CD4-positive, alpha-beta T cell treated with Interferon gamma for 1 hour (primary cell): ENCODE data around the gene AHDC1.
"Not testable (repeated sequence)": the region's sequence is repeated elsewhere in the genome, so short reads cannot be mapped to it uniquely, and the experiment has no call there.

Experiments used
- DNase-seq: peaks from one replicate; pipeline ENCODE4 v3.0.0-alpha.2; 2020

The AHDC1 gene

DNA sequence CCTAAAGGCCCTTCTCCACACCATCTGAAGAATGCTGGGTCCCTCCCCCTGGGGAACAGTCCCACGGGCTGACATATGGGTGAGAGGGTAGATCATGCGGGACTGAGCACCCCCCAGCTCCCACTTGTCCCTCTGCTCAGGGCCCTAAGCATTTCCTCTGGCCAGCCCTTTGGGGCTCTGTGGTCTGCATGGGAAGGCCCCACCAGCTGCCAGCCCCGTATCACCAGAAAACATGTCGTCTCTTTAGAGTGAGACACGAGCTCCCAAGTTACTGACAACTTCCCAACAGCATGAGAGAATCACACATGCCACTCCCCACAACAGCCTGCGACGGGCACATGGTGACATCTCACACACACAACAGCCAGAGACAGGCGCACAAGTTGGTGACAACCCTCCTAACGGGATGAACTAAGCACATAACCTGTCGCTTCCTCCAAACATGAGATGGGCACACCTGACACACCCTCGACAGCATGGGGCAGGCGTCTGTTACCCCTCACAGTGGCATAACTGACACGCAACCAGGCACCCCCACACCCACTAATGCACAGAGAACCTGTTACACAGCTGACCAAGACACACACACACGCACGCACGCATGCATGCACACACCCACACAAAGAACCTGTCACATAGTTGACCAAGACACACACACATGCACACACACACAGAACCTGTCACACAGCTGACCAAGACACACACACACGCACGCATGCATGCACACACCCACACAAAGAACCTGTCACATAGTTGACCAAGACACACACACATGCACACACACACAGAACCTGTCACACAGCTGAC is 41.2 kb downstream of the AHDC1 start:
- DNase-seq: no peak

DNA sequence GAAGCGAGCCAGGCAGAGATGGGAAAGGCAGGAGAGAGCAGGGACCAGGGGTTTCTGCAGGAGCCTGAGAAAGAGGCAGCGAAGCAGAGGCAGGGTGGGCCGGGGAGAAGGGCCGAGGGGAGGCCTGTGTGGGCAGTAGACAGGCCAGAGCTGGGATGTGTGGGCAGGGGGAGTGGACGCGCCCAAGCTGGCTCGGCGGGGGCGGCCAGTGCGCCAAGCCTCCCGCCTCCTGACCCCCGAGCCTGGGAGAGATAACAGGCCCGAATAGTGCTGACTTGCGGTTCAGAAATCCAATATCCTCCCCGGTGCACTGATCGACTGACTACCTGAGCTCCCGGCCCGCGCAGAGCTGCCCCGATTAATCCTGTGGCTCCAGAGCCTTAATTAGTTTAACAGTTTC is 41.9 kb downstream of the AHDC1 start:
- DNase-seq: no peak

DNA sequence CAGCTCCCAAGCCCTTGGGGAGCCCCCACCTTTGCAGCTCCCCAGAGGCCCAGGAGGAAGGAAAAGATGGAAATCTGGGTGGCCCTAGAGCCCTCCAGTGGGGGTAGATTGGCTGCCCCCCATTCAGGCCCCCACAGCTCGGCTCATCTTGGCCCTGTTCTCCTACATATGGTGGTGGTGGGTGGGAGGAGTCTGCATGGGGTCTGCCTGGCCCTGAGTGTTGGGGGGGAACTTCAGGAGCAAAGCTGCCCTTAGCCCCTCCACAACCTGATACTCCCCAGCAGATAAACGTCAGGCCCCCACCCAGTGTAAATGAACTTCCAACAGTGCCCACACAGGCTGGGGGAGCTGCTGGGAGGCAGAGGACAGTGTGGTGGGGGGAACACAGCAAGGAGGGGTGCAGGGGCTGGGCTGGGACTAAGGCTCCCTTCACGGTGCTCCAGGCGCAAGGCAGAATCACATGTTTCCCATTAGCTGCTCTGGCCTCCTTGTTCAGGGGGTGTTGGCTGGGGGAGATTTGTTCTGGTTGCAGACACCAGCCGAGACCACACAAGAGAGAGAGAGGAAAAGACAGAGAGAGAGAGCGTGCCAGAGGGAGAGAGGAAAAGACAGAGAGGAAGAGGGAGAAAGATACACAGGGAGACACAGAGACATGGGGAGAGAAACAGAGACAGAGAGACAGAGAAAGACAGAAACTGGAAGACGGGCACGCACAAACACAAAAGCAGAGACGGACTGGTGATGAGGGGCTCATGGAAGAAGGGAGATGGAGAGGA is 42.6 kb downstream of the AHDC1 start:
- DNase-seq: no peak

DNA sequence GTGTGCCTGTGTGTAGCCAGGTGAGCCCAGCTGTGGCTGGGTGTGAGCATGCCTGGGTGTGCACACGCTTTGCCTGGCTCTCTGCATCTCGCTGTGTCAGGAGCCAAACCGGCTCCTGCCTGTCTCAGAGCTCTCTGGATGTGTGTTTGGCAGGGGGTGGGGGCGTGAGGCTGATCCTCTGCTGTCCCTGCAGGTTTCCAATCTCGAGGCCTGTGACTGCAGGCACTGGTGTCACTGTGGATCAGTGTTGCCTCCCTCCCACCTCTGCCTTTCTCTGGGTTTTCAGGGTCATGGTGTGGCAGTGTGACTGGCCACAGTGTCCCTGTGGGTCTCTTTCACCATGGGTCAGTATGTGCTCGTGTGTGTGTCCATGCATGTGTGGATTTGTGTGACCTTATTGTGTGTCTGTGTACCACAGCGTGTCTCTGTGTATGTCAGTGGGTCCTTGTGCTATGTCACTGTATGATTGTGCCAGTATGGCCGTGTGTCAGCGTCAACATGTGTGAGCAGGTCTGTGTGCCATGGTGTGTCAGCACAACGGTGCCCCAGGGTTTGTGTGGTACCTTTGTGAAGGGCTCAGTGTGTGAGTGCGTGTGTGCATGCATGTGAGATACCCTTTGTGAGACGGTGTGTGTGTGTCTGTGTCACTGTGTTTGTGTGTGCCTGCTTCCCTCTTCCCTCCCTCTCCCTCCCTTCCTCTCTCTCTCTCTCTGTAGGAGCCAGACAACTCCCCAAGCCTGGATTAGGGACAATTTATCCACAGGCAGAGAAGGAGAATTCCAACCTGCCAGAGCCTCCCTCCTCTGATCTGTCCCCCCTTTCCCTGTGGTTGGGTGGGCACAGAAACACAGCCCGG is 43.4 kb downstream of the AHDC1 start:
- no peak for DNase-seq

DNA sequence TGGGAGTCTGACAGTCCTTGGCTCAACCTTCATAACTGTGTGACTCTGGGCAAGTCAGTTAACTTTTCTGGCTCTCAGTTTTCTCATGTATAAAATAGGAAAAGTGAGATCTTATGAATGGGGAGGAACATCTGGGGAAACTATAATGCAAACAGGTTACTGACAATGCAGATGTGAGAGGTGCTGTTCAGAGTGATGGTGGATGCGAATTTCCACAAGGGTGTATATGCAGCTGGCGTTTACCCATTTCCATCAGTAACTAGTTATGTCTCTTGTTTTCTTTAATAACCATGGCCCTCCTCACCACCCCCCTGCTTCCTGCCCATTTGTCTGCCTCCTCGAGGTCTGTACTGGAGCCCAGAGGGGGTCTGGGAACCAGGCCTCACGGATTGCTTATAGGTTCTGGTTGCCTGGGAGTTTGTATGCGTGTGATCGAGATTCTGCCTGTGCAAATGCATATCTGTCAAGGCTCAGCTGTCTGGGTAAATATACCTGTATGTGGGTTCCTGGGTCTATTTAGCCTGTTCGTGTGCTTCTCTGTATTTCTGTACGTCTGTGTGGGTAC is 44.4 kb downstream of the AHDC1 start:
- no peak for DNase-seq

DNA sequence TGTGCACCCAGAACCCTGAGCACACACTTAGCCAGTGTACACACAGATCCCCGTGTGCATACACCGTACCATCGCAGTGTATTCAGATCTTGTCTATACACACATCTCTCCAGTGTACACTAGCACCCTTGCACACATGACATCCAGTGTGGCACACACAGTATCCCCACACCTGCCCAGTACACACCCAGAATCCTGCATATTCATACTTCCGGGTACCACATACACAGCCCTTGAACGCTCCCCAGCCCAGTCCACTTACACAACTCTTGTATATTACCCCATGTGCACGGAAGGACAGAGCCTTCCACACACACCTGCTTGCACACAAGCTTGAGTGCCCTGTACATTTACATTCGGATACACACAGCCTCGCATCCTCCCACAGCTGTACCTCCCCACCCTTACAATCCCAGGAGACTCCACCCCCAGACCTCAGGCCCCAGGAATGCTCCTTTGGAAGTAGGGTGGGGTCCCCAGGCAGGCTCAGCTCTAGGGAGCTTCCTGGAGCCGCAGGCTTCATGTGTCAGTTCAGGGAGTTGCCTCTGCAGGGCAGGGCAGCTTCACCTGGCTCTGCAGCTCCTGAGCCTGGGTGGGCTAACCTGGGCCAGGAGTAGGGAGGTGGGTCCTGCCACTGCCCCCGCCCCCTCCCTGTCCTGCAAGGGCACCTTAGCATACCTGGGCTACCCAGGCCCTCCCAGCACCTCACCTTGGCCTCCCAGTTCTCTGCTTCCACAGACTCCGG is 46.2 kb downstream of the AHDC1 start:
- DNase-seq: no peak

DNA sequence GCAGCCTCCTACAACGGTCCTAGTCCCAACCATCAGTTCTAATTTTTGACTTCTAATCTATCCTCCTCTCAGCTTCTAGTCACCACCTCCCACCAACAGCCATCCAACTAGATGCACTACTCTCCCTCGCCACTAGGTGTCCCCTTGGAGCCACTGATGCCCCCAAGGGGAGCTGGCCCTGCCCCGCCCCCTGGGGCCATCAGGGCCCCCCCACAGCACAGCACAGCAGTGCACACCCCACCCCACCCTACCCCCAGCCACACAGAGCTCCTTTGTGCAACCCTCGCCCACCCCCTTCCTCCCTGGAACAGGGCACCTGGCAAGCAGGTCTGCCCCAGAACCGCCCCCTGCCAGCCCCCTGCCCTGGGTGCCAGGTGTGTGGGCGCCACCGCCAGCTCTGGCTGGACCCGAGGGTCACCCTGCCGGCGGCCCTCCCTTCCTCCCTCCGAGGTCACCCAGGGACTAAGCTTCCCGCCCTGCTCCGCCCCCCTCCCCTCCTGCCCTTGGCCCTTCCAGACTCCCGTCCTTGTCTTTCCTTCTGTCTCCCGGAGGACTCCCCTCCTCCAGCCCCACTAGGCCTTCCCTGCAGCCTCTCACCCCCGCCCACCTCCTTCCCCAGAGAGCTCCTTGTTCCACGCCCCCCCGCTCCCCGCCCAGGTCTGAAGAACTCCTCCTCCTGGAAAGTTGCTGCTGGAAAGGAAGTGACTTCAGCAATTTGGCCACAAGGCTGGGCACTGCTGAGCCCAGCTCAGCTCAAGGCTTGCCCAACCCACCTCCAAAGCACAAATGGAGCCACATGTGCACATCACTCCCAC is 47.0 kb downstream of the AHDC1 start:
- peak; percentile 72 for DNase-seq

DNA sequence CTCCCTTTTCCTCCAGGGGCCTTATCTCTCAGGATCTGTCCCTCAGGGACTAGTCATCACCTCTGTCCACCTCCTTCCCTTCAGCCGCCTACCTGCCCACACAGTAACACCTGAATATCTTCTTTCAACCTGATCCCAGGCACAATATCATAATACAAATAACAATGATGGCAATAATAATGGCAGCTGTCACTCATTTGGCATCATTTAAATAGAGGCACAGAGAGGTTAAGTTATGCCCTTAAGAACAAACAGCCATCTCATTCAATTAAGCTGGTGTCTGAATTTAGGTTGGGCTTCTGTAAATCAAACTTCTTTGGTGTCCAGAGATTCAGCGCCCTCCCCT is 47.5 kb downstream of the AHDC1 start:
- no peak for DNase-seq

DNA sequence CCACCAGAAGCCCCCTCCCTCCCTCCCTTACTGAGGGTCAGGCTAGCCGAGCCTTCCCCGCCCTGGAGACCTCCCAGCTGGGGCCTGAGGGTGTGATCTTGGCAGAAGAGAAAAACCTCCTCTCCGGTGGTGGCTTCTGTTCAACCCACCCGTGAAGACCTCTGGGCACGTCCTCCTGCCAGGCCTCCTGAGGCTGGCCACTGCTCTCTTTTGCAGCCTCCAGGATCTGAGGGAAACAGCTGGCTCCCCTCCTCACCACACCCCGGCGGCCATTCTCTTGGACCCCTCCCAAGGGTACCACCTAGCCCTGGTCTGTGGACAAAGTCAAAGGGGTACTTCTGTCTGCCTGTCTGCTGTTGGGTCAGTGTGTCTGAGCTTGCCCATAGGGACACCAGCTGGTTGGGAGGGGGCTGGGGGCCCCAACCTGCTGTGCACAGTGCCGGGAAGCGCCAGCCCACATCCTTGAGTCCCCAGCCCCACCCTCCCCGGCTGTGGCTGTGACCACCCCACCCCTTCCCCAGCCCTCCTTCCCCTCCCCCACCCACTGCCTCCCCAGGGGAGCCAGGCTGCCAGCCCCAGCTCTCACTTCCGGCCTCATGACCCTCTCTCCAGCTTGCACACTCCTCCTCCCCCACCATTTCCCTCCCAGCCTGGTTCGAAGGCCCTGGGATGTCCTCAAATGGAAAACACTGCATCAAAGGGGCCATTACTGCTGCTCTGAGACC is 48.1 kb downstream of the AHDC1 start:
- peak; percentile 34 for DNase-seq

DNA sequence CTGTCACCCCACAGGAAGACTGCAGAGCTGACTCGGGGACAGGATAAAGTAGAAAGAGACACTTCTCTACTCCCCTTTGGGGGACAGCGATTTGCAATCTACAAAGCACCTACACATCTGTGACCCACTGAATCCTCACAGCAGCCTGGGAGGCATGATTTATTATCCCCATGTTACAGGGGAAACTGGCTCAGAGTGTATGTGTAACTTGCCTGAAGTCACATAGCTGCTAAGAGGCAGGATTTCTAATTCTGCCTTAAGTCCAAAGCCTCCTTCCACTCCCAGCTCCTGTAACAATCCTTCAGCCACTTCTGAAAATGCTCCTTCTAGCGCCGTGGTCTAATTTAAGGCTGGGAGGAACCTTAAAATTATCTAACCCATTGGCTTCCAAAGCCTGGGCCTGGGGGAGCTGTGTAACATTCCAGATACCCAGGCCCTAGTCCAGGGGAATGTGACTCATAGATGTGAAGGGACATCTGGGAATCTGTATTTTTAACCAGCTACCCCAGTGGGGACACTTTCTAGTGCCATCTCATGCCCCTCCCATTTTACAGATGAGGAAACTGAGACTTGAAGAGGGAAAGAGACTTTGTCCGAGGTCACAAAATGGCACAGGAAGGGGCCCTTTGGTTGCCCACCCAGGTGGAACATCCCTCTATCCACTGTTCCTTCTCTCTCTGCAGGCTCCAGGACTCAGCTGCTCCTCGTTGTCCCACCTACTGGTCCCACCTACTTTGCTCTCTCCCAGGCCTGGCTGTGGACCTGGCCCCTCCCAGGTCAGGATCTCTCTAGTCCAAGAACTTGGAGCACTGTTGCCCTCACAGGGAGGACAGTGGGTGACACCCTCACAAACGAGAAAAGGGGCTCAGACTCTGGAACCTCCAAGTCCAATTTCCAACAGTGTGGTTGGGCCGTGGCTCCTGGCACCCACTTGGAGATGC is 48.9 kb downstream of the AHDC1 start:
- DNase-seq: no peak

DNA sequence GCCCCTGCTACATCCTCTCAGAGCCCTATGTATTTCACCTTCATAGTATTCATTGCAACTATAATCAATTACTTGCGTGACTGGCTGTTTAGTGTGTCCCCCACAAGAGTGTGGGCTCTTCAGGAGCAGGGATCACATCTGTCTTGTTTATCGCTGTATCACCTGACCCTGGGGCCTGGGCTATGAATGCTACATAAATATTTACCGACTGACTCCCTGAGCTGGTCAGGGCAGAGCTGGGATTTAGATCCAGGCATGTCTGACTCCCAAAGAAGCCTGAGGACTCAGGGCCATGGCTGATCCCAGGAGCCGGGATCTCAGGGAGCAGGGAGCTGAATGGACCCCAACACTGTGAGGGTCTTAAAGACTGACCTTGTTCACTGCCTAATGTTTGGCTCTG is 49.7 kb downstream of the AHDC1 start:
- no peak for DNase-seq

DNA sequence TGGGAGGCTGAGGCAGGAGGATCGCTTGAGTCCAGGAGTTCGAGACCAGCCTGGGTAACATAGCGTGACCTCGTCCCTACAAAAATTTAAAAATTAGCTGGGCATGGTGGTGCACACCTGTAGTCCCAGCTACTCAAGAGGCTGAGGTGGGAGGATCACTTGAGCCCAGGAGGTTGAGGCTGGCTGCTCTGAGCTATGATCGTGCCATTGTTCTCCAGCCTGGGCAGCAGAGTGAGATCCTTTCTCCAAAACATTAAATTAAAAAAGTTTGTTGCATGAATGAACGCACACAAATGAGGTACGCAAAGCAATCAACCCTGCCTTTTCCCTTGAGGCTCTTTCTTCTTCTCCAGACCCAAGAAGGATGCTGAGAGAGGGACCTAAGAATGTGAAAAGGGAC is 50.1 kb downstream of the AHDC1 start:
- DNase-seq: not testable (repeated sequence)

DNA sequence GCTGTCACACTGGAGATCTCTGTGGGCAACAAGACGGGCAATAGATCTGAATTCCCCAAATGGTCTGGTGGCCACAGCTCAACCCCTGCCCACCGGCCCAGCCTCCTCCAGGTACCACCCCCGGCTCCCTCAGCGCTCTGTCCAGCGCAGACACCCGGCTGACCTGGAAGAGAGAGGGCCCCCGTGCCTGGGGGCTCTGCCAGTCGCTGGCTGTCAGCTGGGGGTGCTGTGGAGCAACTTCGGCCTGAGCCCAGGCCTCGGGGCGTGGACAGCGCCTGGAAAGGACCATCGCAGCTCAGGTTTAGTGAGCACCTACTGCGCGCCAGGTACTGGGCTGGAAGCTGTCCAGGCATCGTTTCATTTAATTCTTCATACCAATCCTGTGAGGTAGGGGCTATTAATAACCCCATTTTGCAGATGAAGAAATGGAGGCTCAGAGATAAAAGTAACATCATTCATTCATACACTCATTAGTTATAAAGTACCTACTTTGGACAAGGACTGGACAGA is 51.0 kb downstream of the AHDC1 start:
- DNase-seq: no peak

DNA sequence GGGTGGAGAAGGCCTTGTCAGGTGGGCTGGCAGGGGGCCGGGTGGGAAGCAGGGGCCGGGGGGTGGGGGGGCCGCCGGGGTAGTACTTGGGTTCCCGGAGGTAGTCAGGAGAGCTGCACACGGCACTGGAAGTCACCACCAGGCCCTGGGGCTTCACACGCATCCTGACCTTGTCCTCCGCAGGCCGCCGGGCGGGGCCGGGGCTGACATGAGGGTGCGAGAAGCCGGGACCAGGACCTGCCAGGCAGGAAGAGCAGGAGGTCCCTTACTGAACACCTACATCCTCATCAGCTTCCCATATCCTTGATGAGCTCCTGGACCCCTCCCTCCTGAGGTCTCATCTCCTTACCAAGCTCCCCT is 52.0 kb downstream of the AHDC1 start:
- no peak for DNase-seq

DNA sequence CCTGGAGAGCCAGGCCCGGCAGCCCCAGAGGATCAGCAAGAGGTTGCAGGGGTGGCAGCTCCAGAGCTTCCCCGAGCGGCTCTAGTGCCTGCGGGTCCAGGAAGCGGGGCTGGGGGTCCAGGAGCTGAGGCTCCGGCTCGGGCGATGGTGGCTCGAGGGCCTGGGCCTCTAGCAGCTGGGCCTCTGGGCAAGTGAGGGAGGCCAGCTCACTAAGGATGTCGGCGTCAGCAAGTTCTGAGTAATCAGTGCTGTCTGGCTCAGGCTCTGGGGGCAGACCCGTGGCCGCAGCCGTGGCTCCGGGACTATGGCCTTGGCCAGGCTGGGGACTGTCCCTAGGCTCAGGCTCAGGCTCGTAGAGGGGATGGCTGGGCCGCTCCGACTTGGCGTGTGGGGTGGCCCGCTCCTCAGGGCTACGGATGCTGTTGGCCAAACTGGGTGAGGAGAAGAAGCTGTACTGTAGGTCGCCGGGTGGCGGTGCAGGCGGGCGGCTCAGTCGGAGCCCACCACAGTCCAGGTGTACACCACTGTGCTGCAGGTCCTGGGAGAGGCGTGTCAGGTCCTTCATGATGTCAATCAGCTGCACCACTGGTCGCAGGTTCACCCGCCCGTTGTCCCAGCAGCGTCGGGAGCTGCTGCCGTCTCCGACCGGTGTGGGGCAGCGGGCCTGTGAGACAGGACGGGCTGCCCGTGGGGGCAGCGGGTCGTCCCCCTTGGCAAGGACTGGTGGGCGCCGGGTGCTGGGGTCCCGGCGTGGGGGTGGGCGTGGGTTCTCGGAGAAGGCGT is 52.6 kb downstream of the AHDC1 start:
- no peak for DNase-seq

DNA sequence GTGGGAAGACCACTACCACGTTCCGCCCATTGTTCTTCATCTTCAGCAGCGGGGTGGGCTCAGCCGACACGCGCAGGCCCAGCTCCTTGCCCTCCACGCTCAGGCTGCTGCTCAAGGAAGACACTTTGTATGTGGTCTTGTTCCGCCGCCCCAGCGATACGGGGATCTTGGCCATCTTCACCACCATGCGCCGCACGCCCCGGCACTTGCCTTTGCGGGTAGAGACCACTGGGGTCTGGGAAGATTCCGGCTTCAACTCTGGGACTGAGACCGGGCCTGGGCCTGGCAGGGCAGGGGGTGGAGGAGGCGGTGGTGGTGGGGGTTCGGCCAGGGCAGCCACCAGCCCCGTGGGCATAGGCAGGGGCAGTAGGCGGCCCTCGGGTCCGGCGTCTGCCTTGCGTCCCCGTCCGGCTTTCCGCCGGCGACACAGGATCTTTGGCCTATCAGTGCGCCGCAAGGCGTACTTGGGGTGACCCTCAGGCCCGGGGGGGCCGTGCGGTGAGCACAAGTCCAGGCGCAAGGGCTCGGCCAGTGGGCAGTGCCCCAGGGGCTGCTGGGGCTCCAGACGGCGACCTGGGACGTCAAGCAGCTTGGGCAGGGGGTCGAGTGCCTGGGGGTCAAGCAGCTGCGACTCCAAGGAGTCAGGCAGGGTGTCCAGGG is 53.3 kb downstream of the AHDC1 start:
- no peak for DNase-seq

DNA sequence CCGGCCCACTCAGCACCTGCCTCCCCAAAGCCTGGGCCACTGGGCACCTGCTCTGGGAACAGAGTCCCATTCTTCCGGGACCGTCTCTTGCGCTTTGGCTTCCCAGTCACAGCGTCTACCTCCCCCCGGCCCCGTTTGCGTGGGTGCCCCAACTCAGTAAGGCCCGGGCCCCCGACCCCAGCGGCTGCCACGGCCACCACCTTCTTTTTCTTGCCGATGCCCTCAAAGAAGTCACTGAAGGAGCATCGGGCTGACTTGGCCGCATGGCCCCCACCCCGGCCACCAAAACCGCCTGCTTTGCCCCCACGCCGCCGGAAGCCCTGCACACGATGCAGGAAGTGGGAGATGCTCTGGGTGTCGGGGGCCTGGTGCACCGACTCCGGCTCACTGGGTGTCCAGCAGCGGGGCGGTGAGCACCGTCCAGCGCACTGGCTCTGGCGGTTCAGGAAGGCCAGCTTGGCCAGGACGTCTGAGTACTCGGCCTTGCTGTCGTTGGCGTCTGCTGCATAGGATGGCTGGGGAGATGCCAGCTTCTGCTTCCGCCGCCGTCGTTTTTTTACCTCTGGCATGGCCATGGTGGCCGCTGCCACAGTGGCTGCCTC is 54.0 kb downstream of the AHDC1 start:
- DNase-seq: no peak
